Endothelial cell of umbilical vein (primary cell): Measurements from ENCODE around the gene FAU. TPM values are rescaled to one million over a fixed set of nuclear protein-coding genes. Genes with fewer than 3 reads are reported as not detected.

Source experiments
- BruUV-seq: library from RNA; stranded (reverse); fragments of 400-500 nt; replicated peaks from 2 replicates; lab custom pipeline; 2021; lab: Mats Ljungman, UMichigan
- CTCF ChIA-PET: fragments of 300-600, 350-600 bp; sonication (Branson Sonifier 250); formaldehyde crosslinking; loops from one replicate; lab custom pipeline; 2021; ENCODE audit warnings: antibody characterized with exemption, inconsistent platforms; lab: Charles Lee
- POLR2A ChIA-PET: fragments of 300-600, 350-600 bp; sonication (Branson Sonifier 250); formaldehyde crosslinking; loops from one replicate; lab custom pipeline; 2021; ENCODE audit warnings: antibody characterized with exemption, inconsistent platforms; lab: Charles Lee
- DNase-seq: peaks from one replicate; pipeline ENCODE4 v3.0.0-alpha.2; 2011; ENCODE audit warnings: low read depth, low spot score
- FAIRE-seq: peaks from 2 replicates; lab custom pipeline; 2011; peaks lifted over from hg19 to GRCh38; lab: Jason Lieb, UNC
- H2AFZ ChIP-seq: 2 replicates; pipeline ENCODE4 v1.6.0; 2012; ENCODE audit warnings: low read depth, low read length, control low read depth, inconsistent platforms
- H3K27ac ChIP-seq: 2 replicates; pipeline ENCODE4 v1.5.1; 2011; ENCODE audit warnings: low read depth, mild to moderate bottlenecking, control low read depth, low read length, moderate library complexity; ENCODE audit not compliant: insufficient read depth
- H3K27me3 ChIP-seq, 2 experiments: 2 replicates each; pipeline versions ENCODE4 v1.6.0 to v1.6.1; 2011; ENCODE audit warnings: low read length in 2 of 2, mixed read lengths in 1 of 2; ENCODE audit not compliant: control insufficient read depth in 2 of 2, insufficient read depth in 2 of 2
- H3K36me3 ChIP-seq, 2 experiments: 2 replicates in 1 of 2; 3 replicates in 1 of 2; pipeline ENCODE4 v1.5.1; 2011; ENCODE audit warnings: low read length in 2 of 2, mild to moderate bottlenecking in 1 of 2, moderate library complexity in 1 of 2; ENCODE audit not compliant: control insufficient read depth in 2 of 2, insufficient read depth in 2 of 2; ENCODE audit errors: extremely low read depth in 1 of 2
- H3K4me1 ChIP-seq: 3 replicates; pipeline ENCODE4 v1.5.1; 2011; ENCODE audit warnings: mild to moderate bottlenecking, low read length; ENCODE audit not compliant: control insufficient read depth, insufficient read depth; ENCODE audit errors: extremely low read depth
- H3K4me2 ChIP-seq: 2 replicates; pipeline ENCODE4 v1.6.1; 2011; ENCODE audit warnings: low read length, control low read depth, mixed read lengths; ENCODE audit not compliant: insufficient read depth
- H3K4me3 ChIP-seq, 3 experiments: fragments of 200-600 bp in 1 of 3; sonication (generic), shearing (Covaris generic) in 1 of 3; replicated peaks in 1 of 3; 2 replicates each; pipeline ENCODE4 v1.5.1; 2011 to 2016; ENCODE audit warnings: control low read depth in 3 of 3, low read length in 3 of 3, mild to moderate bottlenecking in 2 of 3, inconsistent platforms in 1 of 3, low read depth in 1 of 3, moderate library complexity in 1 of 3; ENCODE audit not compliant: insufficient read depth in 1 of 3
- H3K79me2 ChIP-seq: 2 replicates; pipeline ENCODE4 v1.6.0; 2012; ENCODE audit warnings: low read length, inconsistent platforms; ENCODE audit not compliant: control insufficient read depth, insufficient read depth
- H3K9ac ChIP-seq: replicated peaks from 2 replicates; pipeline ENCODE3; 2011; ENCODE audit warnings: low read length, control low read depth; ENCODE audit not compliant: insufficient read depth; ENCODE audit errors: extremely low read depth
- H3K9me1 ChIP-seq: replicated peaks from 3 replicates; pipeline ENCODE4 v1.6.0; 2011; ENCODE audit warnings: mild to moderate bottlenecking, low read length; ENCODE audit not compliant: control insufficient read depth, insufficient read depth; ENCODE audit errors: extremely low read depth
- H3K9me3 ChIP-seq: replicated peaks from 2 replicates; pipeline ENCODE4 v1.5.1; 2012; ENCODE audit warnings: low read length, inconsistent platforms; ENCODE audit not compliant: control insufficient read depth, insufficient read depth
- H4K20me1 ChIP-seq: replicated peaks from 2 replicates; pipeline ENCODE3; 2011; ENCODE audit warnings: mild to moderate bottlenecking, low read length; ENCODE audit not compliant: control insufficient read depth, insufficient read depth; ENCODE audit errors: extremely low read depth
- CTCF ChIP-seq, 2 donors: IDR thresholded peaks; 1 replicate in 1 of 2; 2 replicates in 1 of 2; pipeline ENCODE4 v1.5.1; 2011; ENCODE audit warnings: low read length in 2 of 2, mild to moderate bottlenecking in 2 of 2, moderate library complexity in 2 of 2, control low read depth in 1 of 2, inconsistent platforms in 1 of 2, low read depth in 1 of 2; ENCODE audit not compliant: insufficient read depth in 1 of 2; ENCODE audit errors: extremely low read depth in 1 of 2
- EZH2 ChIP-seq: IDR thresholded peaks from 2 replicates; pipeline ENCODE4 v1.6.1; 2012; ENCODE audit warnings: borderline replicate concordance, low read depth, mild to moderate bottlenecking, moderate library complexity, low read length, inconsistent platforms; ENCODE audit not compliant: severe bottlenecking
- FOS ChIP-seq: IDR thresholded peaks from 2 replicates; pipeline ENCODE4 v1.6.1; 2011; ENCODE audit warnings: mild to moderate bottlenecking, low read length, moderate library complexity, borderline replicate concordance; ENCODE audit not compliant: insufficient read depth
- GATA2 ChIP-seq: IDR thresholded peaks from 2 replicates; pipeline ENCODE4 v1.7.0; 2011; ENCODE audit warnings: low read depth, mild to moderate bottlenecking, moderate library complexity, mixed read lengths, low read length; ENCODE audit not compliant: insufficient read length, insufficient read depth
- JUN ChIP-seq: IDR thresholded peaks from 2 replicates; pipeline ENCODE4 v1.6.1; 2011; ENCODE audit warnings: borderline replicate concordance, low read depth; ENCODE audit not compliant: insufficient read length, insufficient read depth
- MYC ChIP-seq: IDR thresholded peaks from one replicate; pipeline ENCODE4 v1.6.1; 2011; ENCODE audit warnings: mild to moderate bottlenecking, low read depth, low read length
- POLR2A ChIP-seq: IDR thresholded peaks from 2 replicates; pipeline ENCODE4 v1.6.1; 2012; ENCODE audit warnings: low read depth, mild to moderate bottlenecking, control low read depth, low read length
- POLR2AphosphoS5 ChIP-seq: IDR thresholded peaks from 2 replicates; pipeline ENCODE4 v1.6.1; 2012; ENCODE audit warnings: low read depth, mild to moderate bottlenecking, control low read depth, low read length, moderate library complexity; ENCODE audit not compliant: insufficient read depth
- dilution Hi-C: fragments of 300-500 bp; cut with MboI; formaldehyde crosslinking; loops from one replicate; pipeline ENCODE4 v1.15.0; 2019; ENCODE audit warnings: low sequenced_read_pairs; ENCODE audit not compliant: extremely low pct_ligation_motif_present
- intact Hi-C: fragments of 100-400 bp; cut with micrococcal nuclease; formaldehyde crosslinking; loops from one replicate; pipeline ENCODE4 v1.10.0; 2022
- polyA plus RNA-seq, 4 experiments: library from polyadenylated mRNA; depleted of rRNA in 3 of 4; stranded (reverse) in 3 of 4; unstranded in 1 of 4; fragments of >200 nt; gene quantifications; 2 replicates each; pipeline versions ENCODE4 v1.2.1 to v1.2.3, GENCODE V29; 2011 to 2012; ENCODE audit warnings: missing spikeins in 1 of 4
- total RNA-seq: library from RNA; stranded (reverse); gene quantifications from 2 replicates; pipeline ENCODE4 v1.2.3, GENCODE V29; 2021
- TF ChIP-seq, protein P1 (sequence below): IDR thresholded peaks from 2 replicates; pipeline ENCODE4 v1.6.1; 2011; ENCODE audit not compliant: insufficient read depth, insufficient read length

FAU gene
- total and polyA plus RNA-seq, 2 donors (not counting 3 experiments of a cell fraction or from before 2014, with no cell fraction given) = 741 to 746 TPM

GRCh38 chr11:65152122-65152521, 30.2 kb upstream of the FAU start:
- Histone ChIP-seq H3K79me2 (no peaks in the 10 kb centered on the region), H3K36me3 (no peaks in the 10 kb centered on the region), H3K9ac (no peak overlapping the region), H3K4me3 (no peak overlapping the region), H3K27ac (no peak overlapping the region), H3K27me3 (peaks cover 4 to 7% of the 10 kb centered on the region in 2 experiments), H3K4me1 (peaks cover 7% of the 10 kb centered on the region), H3K9me3 (no peaks in the 10 kb centered on the region), H4K20me1 (no peaks in the 10 kb centered on the region), H3K9me1 (no peaks in the 10 kb centered on the region), H3K4me2 (no peak overlapping the region), H2AFZ (no peak overlapping the region)
- dilution Hi-C loops (no loop called here), intact Hi-C loops (no loop called here)
- ChIA-PET POLR2A (no interaction called here), CTCF (no interaction called here)
- no TSS peak for BruUV-seq
- no peak for TF ChIP-seq POLR2A
- TF ChIP-seq, protein P1, sequence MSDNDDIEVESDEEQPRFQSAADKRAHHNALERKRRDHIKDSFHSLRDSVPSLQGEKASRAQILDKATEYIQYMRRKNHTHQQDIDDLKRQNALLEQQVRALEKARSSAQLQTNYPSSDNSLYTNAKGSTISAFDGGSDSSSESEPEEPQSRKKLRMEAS = no peak
- DNase-seq (no peak), FAIRE-seq (no peak)

DNA sequence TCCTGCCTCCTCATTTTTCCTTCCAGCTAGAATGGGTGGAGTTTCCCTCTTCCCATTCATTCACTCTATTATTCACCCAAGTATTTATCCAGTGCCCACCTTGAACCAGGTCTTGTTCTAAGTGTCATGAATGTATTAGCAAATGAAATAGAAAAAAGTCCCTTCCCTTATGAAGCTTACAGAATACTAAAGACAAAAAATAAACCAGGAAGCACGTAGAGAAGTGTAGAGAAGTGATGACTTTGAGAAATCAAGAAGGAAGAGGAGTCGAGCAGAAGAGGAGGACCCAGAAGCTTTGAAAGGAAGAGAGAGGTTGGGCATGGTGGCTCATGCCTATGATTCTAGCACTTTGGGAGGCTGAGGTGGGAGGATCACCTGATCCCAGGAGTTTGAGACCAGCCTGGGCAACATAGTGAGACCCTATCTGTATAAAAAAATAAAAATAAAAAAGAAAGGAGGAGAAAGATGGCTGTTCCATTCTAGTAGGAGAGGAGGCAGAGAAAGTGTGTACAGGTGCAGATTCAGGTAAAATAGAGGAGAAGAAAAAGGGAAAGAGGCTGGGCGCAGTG, 29.5 kb upstream of the FAU start:
- H3K4me1 ChIP-seq = peaks cover 7% of the 10 kb centered on the region
- ChIA-PET CTCF (no interaction called here), POLR2A (no interaction called here)
- FAIRE-seq (no peak), DNase-seq (no peak)
- peaks cover 4 to 7% of the 10 kb centered on the region in 2 experiments for H3K27me3 ChIP-seq
- H3K36me3 ChIP-seq = no peaks in the 10 kb centered on the region
- dilution Hi-C loops (no loop called here), intact Hi-C loops (no loop called here)
- H3K9me3 ChIP-seq = no peaks in the 10 kb centered on the region
- no peak overlapping the region for H3K4me3 ChIP-seq
- no peak overlapping the region for H2AFZ ChIP-seq
- no peak overlapping the region for H3K4me2 ChIP-seq
- H4K20me1 ChIP-seq = no peaks in the 10 kb centered on the region
- TF ChIP-seq POLR2A = no peak
- TF ChIP-seq JUN = no peak
- no peak for TF ChIP-seq FOS
- no peak for TF ChIP-seq MYC
- TF ChIP-seq EZH2 = no peak
- no peak for TF ChIP-seq GATA2
- no peak for TF ChIP-seq POLR2AphosphoS5
- TF ChIP-seq CTCF (IDR thresholded peaks at IDR 0.05; ENCODE audit: extremely low read depth in 1 of 2, insufficient read depth in 1 of 2, low read depth in 1 of 2, low read length in 2 of 2) = no peak
- TF ChIP-seq, protein P1 = no peak
- H3K79me2 ChIP-seq = no peaks in the 10 kb centered on the region
- no peak overlapping the region for H3K9ac ChIP-seq
- H3K9me1 ChIP-seq = no peaks in the 10 kb centered on the region
- BruUV-seq = no TSS peak
- no peak overlapping the region for H3K27ac ChIP-seq
